Measurements from ENCODE around the gene EPHB1.

EPHB1 gene

DNA sequence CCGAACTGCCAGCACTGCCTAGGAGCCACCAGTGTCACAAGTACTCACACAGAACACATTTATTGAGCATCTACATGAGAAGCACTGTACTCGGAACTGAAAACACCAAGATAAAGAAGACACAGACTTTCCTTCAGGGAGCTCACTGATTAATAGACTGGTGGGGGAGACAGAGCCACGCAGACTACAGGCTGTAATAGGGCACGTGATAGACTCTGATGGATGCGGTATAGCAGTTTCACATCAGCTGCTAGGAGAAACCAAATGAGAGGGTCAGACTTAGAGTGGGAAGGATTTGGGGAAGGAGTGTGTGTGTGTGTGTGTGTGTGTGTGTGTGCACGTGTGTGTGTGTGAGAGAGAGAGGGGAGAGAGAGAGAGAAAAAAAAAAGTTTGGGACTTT lies 12.1 kb downstream of the EPHB1 start:
- no peak for DNase-seq (ENCODE audit: low read depth in 1 of 2, low spot score in 1 of 2)

DNA sequence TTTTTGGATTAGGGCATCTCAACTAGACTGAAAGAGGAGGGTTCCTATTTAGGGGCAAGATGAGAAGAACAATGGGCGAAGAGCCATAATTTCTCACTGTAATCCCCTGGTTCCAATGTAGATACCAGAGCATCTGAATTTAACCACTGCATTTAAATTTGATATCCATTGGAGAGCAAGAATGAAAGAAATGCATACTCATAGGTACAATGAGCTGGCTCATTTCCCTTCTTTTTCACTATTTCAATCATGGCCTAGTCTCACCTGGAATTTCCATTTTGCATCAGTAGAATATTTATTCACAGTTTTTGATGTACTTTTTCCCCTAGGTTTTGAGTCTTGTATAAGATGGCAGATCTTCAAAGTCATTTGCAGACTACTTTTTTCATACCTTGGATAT lies 13.8 kb downstream of the EPHB1 start:
- no peak for DNase-seq (ENCODE audit: low read depth in 1 of 2, low spot score in 1 of 2)

DNA sequence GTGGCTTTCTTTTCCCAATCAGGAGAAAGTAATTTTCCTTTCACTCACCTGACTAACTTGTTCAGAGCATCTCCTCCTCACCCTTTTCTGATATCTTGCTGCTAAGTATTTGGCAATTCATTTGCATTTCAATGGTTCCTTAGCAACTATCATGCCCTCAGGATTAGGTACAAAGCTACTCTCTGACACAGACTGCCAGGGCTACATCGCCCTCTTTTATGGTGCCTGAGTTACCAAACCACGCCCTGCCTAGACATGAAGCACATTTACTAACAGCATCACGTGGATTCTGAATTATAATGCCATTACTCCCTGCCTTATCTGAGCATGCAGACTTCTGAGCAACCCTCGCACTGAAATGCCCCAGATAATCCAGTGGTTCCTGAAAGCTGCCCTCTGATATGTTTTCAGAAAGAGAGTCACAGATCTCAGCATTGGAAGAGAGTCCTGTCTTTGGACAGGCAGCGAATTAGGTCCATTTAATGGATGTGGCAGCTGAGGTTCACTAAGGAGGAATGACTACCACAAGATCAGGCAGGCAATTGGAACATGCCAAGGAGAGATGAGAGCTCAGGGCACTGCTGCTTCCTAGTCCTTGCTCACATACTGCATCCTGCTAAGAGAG lies 14.5 kb downstream of the EPHB1 start:
- no peak for DNase-seq (ENCODE audit: low read depth in 1 of 2, low spot score in 1 of 2)

DNA sequence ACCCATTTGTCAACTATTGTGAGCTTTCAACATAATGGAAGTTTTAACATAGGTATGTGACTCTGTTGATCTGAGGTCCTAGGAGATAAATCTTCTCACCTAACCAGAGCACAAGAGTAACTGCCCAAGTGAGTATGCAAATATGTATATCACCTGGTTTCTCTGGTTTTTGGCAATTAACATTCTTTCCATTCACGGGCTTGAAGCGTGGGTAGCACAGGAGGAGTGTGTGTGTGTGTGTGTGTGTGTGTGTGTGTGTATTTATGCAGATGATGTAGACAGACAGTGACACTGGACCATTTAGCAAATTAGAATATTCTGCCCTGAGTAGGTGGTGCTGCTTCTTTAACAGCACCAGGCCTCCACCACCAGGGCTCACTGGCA lies 15.0 kb downstream of the EPHB1 start:
- DNase-seq (ENCODE audit: low read depth in 1 of 2, low spot score in 1 of 2): no peak

DNA sequence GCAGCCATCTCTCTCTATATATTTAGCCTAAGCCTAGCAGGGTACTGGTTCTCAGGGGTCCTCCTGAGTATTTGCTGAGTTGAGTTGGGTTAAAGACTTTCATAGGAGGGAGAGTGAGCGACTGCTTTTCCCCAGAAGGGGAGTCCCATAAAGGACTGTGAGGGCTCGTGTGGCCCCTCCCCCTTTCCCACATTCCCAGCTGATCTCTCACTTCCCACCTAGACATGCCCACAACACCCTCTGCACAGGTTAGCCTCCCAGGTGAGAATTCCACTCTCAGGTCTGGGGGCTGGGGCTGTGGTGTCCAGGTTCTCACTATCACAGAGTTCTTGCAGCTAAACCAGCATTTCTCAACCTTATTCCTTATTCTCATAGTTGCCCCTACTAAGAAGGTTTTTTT lies 15.8 kb downstream of the EPHB1 start:
- DNase-seq (ENCODE audit: low read depth in 1 of 2, low spot score in 1 of 2): no peak

DNA sequence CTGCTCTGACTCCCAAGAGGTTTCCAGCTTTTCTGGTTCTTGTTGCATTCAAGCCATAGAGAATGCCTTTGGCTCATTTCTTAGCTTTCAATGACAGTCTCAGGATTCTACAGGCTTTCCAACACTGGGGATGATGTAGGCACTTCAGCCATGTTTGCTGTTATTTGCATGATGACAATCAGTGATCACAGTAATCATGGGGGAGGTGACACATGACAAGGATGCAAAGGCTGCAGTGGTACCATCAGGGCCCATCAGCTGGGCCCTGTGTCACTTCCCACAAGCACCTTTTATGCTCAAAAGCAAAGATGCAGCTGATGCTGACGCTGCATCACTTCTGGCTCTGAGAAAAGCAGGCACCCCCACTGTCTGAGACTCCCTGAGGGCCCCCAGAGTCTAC lies 18.6 kb downstream of the EPHB1 start:
- no peak for DNase-seq (ENCODE audit: low read depth in 1 of 2, low spot score in 1 of 2)

DNA sequence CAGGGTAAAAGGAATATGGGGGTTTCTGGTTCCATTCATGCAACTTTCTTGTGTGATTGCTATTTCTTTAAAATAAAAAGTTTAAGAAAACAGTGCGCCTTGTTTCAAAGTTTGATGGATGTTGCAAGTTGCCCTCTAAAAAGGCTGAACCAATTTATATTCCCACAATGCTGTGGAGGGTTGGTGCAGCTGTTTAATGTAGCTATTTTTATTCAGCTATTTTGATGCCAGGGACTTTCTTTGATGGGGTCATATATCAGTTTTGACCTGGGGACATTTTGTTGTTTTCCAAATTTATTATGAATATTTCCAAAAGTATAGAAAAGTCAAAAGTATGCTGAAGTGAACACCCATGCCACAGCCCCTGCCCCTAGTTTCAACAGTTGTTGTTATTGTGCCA lies 20.5 kb downstream of the EPHB1 start:
- no peak for DNase-seq (ENCODE audit: low read depth in 1 of 2, low spot score in 1 of 2)

DNA sequence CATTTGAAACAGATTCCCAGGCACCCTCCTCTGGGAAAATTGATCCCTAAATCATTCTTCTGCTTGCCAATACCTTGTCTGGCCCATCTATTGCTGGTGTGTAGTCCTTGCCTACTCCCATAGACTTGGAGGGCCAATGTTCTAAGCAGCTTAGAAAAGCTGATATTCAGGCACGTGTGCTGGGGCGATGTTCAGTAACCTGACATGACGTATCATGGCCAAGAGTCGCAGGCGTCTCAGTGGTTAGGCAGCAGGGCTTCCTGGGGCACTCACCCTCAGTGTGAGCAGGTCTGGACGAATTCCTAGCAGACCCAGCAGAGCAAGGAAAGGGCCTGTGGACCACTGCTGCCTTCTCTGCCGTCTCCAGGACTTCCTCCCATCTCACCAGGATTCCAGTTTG lies 21.6 kb downstream of the EPHB1 start:
- DNase-seq (ENCODE audit: low read depth in 1 of 2, low spot score in 1 of 2): no peak

DNA sequence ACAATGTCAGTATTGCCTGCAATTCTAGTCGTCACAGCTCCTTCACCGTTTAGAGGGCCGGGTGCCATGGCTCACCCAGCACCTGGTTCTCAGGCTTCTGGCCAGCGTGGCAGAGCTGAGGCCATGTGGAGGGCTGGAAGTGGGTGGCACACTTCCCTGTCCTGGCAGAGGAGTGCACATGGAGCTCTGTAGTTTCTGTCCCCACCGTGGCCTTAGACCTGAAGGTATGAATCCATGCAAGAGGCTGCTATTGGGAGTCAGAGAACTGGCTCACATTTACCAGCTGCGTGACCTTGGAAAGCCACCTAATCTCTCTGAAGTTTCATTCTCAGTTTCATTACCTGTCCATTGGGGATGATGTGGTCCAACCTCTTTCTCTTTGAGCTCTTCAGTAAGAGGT lies 22.2 kb downstream of the EPHB1 start:
- no peak for DNase-seq (ENCODE audit: low read depth in 1 of 2, low spot score in 1 of 2)

DNA sequence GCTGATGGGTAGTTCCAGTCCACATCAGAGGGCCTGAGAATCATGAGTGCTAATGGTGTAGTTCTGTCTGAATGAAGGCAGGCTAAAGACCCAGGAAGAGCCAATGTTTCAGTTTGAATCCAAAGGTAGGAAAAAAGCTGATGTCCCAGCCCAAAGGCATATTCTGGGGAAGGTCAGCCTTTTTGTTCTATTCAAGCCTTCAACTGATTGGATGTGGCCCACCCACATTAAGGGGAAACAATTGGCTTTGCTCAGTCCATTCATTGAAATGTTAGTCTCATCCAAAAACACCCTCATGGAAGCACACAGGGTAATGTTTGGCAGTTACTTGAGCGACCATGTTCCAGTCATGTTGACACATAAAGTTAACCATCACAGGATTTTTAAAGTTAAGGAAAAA lies 25.9 kb downstream of the EPHB1 start:
- DNase-seq (ENCODE audit: low read depth in 1 of 2, low spot score in 1 of 2): no peak

DNA sequence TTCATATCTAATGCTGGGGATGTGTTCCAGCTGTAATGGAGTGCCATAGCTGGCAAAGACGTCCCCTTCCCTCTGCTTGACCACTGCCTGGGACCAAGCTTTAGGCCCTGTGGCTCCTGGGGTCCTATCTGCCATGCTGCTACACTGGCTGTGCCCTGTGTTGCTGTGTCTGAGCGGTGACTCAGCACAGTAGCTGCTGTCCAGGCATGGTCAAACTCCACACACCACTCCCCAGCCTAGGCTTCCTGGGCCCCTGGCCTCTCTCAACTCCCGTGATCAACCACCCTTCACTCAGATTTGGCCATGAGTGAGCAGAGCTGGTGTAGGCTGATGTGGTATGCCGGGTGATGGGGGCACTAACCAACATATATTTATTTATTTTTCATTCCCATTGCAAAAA lies 27.0 kb downstream of the EPHB1 start:
- no peak for DNase-seq (ENCODE audit: low read depth in 1 of 2, low spot score in 1 of 2)

DNA sequence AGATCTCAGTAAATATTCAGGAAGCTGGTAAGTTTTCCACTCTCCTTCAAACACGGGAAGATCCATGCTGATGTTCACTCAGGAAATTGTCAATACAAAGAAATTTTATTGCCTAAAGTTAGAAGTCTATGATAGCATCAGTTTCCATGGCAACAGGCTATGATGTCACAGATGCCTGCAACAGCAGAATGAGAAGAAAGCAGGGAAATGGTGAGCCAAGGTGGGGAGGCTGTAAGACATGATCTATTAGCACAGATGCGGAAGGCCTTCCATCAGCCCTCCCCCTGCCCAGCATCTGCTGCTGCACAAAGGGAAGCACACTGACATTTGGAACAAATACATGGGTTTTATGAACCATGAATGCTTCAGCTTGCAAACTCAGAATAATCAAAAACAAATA lies 28.6 kb downstream of the EPHB1 start:
- no peak for DNase-seq (ENCODE audit: low read depth in 1 of 2, low spot score in 1 of 2)

DNA sequence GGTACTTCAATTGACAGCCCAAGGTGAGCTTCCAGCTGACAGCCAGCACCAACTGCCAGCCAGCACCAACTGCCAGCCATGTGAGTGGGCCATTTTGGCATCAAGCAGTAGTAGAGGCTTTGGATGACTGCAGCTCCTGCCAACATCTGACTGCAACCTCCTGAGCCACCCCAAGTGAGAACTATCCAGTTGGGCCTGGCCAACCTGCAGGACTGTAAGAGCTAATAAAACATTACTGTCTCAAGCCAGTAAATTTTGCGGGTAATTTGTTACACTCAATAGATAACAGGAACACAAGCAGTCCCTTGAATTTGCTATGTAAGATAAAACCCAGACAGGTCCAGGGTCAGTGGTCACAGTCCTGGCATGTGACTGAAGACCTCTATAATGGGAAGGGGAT lies 29.7 kb downstream of the EPHB1 start:
- no peak for DNase-seq (ENCODE audit: low read depth in 1 of 2, low spot score in 1 of 2)

DNA sequence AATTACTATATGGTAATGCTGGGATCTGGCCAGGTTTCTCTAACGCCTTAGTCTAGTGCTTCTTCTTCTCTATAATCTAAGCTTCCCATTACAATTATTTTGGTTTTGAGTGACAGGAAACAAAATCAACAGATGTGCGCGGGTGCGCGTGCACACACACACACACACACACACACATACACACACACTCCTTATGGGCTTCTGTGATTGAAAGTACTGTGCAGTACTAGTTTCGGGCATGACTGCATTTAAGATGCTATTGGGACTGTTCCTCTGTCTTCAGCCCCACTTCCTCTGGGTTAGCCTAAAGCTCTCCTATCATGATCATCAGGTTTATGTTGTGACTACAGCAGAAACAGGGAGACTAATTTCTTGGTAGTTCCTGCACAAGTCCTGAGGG lies 32.2 kb downstream of the EPHB1 start:
- no peak for DNase-seq (ENCODE audit: low read depth in 1 of 2, low spot score in 1 of 2)

DNA sequence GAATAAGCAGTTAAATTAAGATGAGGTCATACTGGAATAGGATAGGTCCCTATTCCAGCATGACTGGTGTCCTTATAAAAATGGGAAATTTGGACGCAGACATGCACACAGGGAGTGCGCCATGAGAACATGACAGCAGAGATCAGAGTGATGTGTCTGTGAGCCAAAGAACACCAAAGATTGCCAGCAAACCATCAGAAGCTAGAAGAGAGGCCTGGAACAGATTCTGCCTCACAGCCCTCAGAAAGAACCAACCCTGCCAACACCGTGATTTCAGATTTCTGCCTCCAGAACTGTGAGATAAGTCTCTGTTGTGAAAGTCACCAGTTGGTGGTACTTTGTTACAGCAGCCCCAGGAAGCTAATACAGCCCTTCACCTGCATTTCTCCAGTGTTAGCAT lies 34.7 kb downstream of the EPHB1 start:
- DNase-seq (ENCODE audit: low read depth in 1 of 2, low spot score in 1 of 2): no peak

DNA sequence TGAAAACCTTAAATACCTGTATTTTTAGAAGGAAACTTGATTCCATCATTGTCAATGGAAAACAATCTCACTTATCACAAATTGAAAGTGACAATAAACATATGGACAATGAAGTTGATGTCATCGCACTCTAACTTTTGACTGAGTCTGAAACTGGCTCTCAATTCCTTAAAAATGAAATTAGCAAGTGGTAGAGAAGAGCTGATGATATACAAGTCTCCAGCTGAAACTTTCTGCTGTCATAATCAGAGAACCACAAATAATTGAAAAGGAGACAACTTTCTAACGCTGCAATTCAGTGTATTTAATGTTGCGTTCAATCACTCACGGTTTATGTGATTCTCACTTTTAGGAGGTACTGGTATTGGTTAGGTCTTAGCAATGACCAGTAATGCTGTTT lies 37.5 kb downstream of the EPHB1 start:
- no peak for DNase-seq (ENCODE audit: low read depth in 1 of 2, low spot score in 1 of 2)

DNA sequence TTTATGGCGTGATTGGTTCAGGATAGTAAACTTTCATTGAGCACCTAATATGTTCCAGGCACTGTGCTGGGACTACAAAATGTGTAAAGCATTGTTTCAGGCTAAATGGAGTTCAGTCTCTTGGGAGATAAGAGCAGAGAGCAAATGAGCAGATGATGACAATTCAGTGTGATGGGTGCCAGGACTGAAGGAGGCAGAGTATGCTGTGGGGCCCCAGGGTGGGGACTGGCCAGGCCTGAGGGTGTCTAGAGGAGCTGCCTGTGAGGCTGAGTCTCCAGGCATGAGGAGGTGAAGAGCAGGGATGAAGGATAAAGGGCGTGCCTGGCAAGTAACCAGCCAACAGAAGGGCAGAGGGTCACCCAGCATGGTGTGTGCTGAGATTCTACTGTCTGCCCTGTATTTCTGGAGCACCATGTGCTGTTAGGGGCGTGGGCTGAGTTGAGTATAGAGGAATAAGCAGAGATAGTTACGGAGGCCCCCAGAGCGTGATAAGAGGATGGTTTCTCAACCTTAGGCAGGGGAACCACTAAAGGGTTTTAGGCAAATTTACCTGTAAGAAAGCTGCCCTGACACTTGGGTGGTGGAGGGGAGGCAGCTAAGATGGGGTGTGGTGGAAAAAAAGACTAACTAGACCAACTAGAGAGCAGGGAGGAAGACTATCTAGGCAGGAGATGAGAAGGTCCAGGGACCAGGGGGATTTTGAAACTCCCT lies 38.5 kb downstream of the EPHB1 start:
- no peak for DNase-seq (ENCODE audit: low read depth in 1 of 2, low spot score in 1 of 2)

DNA sequence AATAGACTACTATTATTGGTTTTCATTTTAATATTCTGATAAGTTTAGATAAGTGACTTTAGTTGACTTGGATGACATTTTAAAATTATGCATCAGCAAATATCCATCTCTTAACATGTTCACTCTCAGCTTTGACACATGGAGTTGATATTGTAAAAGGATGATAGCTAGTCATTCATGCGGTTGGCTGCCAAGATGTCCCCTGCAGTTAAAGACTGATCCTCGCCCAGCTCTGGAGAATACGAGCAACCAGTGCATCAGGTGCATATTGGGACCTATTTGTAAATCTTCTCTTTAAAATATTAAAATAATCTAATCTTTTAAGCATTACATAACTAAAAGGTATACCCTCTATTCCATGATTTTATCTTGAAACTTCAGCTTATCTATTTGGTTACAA lies 41.9 kb downstream of the EPHB1 start:
- DNase-seq (ENCODE audit: low read depth in 1 of 2, low spot score in 1 of 2): no peak

DNA sequence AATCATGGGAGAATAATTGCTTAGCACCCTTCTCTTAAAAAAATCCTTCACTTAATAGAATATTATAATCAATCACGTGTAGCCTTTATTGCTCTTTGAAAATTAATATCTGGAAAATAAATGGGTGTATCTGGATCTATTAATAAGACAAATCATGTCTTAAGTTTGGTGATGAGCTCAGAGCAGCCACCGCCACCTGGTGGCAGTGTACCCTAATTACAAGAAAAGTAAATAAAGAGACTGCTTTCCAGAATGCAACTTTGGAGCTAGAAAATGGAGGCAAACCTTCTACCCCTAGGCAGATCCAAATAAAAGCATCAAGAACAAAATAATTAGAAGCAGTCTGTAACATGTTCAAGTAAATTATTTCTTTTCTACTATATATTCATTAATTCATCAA lies 43.5 kb downstream of the EPHB1 start:
- no peak for DNase-seq (ENCODE audit: low read depth in 1 of 2, low spot score in 1 of 2)

DNA sequence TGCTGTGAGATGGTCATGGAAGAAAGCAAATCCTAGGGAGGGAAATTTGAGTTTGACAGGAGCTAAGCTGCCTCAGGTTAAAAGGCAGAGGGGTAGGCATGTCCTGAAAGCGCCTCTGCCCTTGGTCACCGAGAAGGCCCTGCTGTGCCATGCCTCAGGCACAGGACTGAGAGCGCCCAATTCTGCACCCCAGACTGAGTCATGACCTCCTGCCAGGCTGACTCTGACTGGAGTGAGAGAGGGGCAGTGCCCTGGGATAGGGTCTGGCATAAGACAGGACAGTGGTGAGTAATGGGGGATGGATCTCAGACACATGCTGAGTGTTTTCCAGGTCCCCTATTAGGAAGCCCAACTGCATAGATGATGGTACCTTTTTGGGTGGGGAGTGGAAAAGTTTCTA lies 44.4 kb downstream of the EPHB1 start:
- no peak for DNase-seq (ENCODE audit: low read depth in 1 of 2, low spot score in 1 of 2)

DNA sequence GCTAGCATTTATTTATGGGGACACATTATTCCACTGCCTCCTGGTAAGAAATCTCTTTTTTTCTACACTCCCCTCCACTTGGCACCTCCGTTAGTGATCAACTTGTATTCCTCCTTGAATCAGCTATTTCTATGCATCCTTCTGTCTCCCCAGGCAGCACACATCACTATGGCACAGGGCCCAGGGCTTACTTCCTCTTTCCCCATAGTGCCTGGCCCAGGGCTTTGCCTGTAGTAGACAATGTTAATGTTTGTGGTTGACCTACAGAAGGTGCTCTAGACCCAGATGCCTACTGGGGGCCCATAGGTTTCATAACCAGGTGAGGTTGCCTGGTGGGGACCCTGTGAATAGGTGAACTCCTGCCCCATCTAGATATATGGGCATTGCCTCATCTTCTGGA lies 44.9 kb downstream of the EPHB1 start:
- no peak for DNase-seq (ENCODE audit: low read depth in 1 of 2, low spot score in 1 of 2)

DNA sequence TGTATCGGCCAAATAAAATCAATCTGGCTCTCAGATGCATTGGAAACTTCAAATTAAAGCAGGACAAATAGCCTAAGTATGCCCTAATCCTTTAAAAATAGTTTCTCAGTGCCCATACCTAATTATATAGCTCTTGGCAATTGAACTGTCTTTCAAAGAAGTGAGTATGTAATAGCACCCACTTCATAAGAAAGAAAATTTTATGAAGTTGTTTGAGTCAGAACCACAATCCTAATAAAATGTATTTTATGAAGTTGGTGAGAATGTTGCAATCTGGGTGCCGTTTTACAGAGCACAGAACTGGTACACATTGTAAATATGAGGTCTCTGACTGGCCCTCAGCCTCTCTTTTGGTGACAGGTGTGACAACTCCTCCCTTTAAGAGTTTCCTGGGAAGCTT lies 45.4 kb downstream of the EPHB1 start:
- DNase-seq (ENCODE audit: low read depth in 1 of 2, low spot score in 1 of 2): no peak

DNA sequence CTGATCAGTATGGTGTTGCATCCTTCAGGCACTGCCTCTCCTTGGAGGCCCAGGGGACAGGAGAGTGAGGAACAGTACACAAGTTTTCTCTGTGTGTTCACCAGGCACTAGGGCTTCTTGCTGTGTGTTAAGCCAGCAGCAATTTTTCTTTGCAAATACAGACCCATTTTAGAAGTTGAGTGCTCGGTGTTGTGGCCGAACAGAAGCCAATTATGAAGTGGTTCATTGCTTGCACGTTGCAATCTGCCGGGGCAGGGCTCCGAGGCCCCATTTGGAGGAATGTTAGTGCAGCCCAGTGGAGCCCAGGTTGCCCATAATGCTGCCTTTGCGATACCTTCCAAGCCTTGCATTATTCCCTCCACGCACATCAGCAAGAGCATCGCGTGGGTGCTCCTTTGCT lies 51.0 kb downstream of the EPHB1 start:
- DNase-seq (ENCODE audit: low read depth in 1 of 2, low spot score in 1 of 2): no peak
